ENCODE measurements around the gene PRKG2.

DNA sequence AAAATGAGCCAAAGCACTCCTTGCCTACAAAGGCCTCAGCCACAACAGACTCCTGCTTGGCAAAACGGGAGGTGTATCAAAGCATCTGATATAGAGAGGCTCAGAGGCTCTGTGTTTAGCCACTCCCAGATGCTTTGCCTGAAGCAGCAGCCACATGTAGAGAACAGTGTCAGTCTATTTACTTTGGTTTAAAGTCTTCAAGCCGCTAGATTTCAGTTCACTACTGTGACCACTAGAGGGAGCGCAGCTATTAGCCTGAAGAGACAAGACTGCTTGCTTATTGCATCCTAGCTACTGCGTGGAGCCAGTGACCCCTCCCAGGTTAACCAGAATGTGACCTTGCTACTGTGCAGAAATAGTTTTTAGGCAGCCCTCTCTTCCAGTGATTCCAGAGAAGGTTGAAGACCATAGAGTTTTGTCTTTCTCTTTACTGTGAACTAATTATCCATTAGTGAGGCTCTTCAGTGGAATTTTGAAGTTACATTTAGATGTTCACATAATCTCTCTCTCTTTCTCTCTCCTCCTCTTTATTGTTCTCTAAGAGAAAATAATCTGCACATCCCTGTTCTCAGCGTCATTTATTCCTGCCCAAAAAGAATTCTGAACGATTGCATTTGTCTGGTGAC lies 145.2 kb downstream of the PRKG2 start:
- TF ChIP-seq, protein P1, sequence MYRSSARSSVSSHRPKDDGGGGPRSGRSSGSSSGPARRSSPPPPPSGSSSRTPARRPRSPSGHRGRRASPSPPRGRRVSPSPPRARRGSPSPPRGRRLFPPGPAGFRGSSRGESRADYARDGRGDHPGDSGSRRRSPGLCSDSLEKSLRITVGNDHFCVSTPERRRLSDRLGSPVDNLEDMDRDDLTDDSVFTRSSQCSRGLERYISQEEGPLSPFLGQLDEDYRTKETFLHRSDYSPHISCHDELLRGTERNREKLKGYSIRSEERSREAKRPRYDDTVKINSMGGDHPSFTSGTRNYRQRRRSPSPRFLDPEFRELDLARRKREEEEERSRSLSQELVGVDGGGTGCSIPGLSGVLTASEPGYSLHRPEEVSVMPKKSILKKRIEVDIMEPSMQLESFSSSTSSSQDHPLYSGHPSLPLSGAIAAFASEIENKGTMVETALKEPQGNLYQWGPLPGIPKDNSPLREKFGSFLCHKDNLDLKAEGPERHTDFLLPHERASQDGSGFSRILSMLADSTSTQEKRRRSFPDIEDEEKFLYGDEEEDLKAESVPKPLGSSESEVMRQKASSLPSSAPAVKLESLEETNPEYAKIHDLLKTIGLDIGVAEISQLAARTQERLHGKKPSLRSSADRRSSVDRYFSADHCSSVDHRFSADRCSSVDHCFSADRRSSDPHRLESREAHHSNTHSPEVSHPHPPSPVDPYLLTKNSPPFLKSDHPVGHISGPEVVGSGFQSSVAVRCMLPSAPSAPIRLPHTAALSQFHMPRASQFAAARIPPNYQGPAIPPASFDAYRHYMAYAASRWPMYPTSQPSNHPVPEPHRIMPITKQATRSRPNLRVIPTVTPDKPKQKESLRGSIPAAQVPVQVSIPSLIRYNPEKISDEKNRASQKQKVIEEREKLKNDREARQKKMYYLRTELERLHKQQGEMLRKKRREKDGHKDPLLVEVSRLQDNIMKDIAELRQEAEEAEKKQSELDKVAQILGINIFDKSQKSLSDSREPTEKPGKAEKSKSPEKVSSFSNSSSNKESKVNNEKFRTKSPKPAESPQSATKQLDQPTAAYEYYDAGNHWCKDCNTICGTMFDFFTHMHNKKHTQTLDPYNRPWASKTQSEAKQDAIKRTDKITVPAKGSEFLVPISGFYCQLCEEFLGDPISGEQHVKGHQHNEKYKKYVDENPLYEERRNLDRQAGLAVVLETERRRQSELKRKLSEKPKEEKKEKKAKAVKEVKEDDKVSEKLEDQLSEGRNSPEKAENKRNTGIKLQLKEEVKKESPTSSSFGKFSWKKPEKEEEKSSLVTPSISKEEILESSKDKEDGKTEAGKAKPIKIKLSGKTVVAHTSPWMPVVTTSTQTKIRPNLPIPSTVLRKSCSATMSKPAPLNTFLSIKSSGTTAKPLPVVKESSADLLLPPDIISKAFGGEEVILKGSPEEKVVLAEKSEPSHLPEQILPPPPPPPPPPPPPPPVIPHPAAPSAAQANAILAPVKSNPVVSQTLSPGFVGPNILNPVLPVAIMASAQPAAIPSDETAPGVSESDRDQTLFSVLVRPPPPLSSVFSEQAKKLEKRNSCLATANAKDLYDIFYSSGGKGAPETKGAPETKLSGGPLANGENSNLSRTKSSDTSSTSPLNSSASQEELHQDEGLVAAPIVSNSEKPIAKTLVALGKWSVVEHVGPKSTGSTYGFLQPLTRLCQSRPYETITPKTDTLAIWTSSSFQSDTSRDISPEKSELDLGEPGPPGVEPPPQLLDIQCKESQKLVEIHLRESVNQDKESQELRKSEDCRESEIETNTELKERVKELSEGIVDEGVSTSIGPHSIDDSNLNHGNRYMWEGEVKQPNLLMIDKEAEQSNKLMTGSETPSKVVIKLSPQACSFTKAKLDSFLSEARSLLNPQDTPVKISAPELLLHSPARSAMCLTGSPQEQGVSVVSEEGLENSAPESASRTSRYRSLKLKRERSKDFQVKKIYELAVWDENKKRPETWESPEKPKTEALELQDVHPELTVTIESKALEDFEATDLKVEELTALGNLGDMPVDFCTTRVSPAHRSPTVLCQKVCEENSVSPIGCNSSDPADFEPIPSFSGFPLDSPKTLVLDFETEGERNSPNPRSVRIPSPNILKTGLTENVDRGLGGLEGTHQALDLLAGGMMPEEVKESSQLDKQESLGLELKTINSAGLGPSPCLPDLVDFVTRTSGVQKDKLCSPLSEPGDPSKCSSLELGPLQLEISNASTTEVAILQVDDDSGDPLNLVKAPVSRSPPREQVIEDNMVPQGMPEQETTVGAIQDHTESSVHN (CRISPR knock-in tag; IDR thresholded peaks at IDR 0.05): no peak
- TF ChIP-seq TBL1XR1 (IDR thresholded peaks at IDR 0.05; ENCODE audit: borderline replicate concordance, low read length, partially characterized antibody) (no peak), ZNF510 (CRISPR knock-in tag; IDR thresholded peaks at IDR 0.05; ENCODE audit: low read depth) (no peak), JUND (CRISPR knock-in tag; IDR thresholded peaks at IDR 0.05) (no peak), ZNF563 (CRISPR knock-in tag; IDR thresholded peaks at IDR 0.05) (no peak)
- TF ChIP-seq, protein P2, sequence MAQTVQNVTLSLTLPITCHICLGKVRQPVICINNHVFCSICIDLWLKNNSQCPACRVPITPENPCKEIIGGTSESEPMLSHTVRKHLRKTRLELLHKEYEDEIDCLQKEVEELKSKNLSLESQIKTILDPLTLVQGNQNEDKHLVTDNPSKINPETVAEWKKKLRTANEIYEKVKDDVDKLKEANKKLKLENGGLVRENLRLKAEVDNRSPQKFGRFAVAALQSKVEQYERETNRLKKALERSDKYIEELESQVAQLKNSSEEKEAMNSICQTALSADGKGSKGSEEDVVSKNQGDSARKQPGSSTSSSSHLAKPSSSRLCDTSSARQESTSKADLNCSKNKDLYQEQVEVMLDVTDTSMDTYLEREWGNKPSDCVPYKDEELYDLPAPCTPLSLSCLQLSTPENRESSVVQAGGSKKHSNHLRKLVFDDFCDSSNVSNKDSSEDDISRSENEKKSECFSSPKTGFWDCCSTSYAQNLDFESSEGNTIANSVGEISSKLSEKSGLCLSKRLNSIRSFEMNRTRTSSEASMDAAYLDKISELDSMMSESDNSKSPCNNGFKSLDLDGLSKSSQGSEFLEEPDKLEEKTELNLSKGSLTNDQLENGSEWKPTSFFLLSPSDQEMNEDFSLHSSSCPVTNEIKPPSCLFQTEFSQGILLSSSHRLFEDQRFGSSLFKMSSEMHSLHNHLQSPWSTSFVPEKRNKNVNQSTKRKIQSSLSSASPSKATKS (CRISPR knock-in tag; IDR thresholded peaks at IDR 0.05): no peak
- TF ChIP-seq, protein P3, sequence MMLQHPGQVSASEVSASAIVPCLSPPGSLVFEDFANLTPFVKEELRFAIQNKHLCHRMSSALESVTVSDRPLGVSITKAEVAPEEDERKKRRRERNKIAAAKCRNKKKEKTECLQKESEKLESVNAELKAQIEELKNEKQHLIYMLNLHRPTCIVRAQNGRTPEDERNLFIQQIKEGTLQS (CRISPR knock-in tag; IDR thresholded peaks at IDR 0.05): no peak
- TF ChIP-seq, protein P4, sequence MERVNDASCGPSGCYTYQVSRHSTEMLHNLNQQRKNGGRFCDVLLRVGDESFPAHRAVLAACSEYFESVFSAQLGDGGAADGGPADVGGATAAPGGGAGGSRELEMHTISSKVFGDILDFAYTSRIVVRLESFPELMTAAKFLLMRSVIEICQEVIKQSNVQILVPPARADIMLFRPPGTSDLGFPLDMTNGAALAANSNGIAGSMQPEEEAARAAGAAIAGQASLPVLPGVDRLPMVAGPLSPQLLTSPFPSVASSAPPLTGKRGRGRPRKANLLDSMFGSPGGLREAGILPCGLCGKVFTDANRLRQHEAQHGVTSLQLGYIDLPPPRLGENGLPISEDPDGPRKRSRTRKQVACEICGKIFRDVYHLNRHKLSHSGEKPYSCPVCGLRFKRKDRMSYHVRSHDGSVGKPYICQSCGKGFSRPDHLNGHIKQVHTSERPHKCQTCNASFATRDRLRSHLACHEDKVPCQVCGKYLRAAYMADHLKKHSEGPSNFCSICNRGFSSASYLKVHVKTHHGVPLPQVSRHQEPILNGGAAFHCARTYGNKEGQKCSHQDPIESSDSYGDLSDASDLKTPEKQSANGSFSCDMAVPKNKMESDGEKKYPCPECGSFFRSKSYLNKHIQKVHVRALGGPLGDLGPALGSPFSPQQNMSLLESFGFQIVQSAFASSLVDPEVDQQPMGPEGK (CRISPR knock-in tag; IDR thresholded peaks at IDR 0.05): no peak
- TF ChIP-seq, protein P5, sequence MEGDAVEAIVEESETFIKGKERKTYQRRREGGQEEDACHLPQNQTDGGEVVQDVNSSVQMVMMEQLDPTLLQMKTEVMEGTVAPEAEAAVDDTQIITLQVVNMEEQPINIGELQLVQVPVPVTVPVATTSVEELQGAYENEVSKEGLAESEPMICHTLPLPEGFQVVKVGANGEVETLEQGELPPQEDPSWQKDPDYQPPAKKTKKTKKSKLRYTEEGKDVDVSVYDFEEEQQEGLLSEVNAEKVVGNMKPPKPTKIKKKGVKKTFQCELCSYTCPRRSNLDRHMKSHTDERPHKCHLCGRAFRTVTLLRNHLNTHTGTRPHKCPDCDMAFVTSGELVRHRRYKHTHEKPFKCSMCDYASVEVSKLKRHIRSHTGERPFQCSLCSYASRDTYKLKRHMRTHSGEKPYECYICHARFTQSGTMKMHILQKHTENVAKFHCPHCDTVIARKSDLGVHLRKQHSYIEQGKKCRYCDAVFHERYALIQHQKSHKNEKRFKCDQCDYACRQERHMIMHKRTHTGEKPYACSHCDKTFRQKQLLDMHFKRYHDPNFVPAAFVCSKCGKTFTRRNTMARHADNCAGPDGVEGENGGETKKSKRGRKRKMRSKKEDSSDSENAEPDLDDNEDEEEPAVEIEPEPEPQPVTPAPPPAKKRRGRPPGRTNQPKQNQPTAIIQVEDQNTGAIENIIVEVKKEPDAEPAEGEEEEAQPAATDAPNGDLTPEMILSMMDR (CRISPR knock-in tag; IDR thresholded peaks at IDR 0.05): peak; percentile 88
- TF ChIP-seq, protein P6, sequence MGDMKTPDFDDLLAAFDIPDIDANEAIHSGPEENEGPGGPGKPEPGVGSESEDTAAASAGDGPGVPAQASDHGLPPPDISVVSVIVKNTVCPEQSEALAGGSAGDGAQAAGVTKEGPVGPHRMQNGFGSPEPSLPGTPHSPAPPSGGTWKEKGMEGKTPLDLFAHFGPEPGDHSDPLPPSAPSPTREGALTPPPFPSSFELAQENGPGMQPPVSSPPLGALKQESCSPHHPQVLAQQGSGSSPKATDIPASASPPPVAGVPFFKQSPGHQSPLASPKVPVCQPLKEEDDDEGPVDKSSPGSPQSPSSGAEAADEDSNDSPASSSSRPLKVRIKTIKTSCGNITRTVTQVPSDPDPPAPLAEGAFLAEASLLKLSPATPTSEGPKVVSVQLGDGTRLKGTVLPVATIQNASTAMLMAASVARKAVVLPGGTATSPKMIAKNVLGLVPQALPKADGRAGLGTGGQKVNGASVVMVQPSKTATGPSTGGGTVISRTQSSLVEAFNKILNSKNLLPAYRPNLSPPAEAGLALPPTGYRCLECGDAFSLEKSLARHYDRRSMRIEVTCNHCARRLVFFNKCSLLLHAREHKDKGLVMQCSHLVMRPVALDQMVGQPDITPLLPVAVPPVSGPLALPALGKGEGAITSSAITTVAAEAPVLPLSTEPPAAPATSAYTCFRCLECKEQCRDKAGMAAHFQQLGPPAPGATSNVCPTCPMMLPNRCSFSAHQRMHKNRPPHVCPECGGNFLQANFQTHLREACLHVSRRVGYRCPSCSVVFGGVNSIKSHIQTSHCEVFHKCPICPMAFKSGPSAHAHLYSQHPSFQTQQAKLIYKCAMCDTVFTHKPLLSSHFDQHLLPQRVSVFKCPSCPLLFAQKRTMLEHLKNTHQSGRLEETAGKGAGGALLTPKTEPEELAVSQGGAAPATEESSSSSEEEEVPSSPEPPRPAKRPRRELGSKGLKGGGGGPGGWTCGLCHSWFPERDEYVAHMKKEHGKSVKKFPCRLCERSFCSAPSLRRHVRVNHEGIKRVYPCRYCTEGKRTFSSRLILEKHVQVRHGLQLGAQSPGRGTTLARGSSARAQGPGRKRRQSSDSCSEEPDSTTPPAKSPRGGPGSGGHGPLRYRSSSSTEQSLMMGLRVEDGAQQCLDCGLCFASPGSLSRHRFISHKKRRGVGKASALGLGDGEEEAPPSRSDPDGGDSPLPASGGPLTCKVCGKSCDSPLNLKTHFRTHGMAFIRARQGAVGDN (CRISPR knock-in tag; IDR thresholded peaks at IDR 0.05): no peak
